Limb (tissue), 2 donors: Measurements from ENCODE around the gene VWA2.
"Not testable (repeated sequence)": the region's sequence is repeated elsewhere in the genome, so short reads cannot be mapped to it uniquely, and the experiment has no call there.

ENCODE experiments used
- DNase-seq, 2 donors: peaks; one replicate each; pipeline ENCODE4 v3.0.0-alpha.2; 2016; ENCODE audit errors: extremely low spot score in 2 of 2

Gene VWA2

DNA sequence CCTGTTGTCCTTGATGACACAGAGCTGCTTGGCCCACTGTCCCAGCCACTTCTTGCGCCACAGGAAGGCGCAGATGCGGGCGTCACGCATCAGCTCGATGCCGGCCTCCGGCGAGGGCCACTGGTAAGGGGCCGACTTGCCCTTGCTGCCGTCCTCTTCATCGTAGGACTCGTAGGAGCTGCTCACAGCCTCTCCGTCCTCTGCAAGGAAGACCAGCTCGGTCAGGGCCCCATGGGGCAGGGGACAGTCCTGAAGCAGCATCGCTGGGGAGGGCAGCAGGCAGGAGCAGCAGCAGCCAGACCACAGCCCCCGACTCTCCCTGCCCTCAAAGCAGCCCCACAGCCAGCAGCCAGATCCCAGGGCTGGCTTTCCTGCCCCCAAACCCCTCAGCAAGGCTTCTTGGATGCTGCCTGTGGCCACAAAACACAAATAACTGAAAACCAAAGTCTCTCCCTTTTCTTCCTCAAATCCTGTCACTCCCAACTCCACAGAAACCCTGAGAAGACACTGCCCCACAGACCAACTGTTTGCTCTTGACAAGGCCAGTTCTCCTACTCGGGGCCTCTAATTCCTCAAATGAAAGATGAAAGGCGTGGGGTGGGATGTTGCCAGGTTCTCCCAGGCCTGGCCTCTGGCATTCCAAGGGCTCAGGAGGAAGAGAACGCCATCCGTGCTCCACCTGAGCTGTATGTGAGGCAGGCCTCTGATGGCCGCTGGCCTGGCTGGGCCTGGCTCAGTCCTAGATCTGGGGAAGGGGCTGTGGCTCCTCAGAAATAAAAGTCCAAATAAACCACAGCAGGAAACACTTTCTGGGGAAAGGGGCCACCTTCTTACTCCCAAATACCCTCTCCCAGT lies 76.7 kb downstream of the VWA2 start:
- DNase-seq, result peak in 1 of 2 donors; percentile 25

DNA sequence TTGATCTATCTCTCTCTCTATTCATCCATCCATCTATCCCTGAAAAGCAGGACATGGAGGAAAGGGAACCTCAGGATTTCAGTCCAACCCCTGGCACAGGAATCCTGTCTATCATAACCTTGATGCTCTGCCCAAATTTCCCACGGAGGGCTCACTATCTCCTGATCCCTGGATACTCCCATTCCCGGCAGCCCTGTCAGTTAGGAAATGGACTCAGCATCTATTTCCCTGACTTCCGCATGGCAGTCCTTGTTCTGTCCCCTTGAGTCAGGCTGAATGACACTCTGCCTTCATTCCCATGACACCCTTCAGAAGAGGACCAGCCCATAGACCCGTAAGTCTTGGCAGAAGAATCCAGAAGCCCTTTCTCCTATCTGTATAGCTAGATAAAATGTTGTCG lies 77.7 kb downstream of the VWA2 start:
- DNase-seq, result no peak

GRCh38 chr10:114319406-114320248 lies 80.6 kb downstream of the VWA2 start:
- no peak for DNase-seq

GRCh38 chr10:114320249-114321116 lies 81.4 kb downstream of the VWA2 start:
- DNase-seq, result no peak

DNA sequence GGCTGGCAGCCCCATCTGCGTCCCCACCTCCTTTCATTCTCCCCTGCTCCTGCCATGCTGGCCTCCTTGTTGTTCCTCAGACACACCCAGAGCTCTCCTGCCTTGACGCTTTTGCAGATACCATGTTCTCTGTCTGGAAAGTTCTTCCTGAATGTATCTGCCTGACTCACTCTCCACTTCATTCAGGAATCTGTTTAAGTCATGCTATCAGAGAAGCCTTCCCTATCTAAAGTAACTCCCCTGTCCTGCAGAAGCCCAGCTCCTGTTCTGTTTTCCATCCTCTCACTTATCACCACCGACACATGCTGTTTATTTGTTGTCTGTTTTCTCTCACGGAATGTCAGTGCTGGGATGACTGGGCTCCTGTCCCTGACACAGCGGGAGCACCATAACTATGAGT lies 83.3 kb downstream of the VWA2 start:
- DNase-seq, result no peak

GRCh38 chr10:114323023-114323422 lies 84.0 kb downstream of the VWA2 start:
- DNase-seq, result no peak

DNA sequence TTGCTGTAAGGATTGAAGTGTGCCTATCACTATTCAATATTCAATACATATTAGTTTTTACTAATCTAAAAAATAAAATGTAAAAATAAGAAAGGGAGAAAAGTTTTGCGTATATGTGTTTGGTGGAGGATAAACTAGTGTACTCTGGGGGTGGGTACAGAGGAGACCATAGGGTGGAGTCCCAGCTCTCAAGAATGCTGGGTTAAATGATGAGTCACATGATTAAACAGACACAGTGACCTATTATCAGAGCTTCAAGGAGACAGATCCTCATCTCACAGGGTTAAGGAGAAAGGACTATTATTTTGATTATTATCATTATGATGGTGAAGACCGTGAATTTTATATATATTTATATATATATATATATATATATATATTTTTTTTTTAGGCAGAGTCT lies 87.7 kb downstream of the VWA2 start:
- no peak for DNase-seq

DNA sequence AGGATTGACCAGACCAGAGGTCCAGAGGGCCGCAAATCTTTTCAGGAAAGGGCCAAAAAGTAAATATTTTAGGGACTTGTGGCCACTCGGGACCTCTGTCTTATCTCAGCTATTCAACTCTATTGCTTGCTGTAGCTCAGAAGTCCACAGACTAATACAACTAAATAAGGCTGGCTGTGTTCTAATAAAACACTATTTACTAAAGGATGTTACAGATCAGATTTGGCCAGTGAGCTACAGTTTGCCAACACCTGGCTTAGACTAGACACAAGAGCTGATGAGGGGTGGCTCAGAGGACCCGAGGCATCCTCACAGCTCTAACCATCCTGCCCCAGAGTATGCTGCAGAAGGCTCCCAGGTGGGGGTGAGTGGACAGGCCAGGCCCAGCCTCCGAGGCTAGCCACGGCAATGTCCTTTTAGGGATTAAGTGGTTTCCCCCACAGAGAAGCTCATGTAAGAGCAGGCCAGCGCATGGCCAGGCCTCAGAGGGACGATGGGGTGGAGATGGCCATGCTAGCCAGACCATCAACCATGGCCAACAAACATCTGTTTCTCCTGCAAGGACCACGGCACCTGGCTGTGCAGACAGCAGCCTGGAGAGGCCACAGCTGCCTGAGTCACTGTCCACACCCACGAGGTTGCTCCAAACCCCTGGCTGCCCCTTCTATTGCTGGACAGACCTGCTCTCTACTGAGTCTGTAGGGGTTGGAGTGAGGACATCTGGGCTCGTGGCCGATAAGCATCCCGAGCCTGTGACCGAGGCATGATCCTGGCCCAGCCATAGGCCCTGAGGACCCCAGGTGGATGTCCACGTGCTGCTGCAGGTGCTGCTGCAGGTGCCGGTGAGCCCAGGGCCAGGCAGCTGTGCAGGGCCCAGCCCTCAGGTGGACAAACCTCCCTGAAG lies 88.7 kb downstream of the VWA2 start:
- no peak for DNase-seq

DNA sequence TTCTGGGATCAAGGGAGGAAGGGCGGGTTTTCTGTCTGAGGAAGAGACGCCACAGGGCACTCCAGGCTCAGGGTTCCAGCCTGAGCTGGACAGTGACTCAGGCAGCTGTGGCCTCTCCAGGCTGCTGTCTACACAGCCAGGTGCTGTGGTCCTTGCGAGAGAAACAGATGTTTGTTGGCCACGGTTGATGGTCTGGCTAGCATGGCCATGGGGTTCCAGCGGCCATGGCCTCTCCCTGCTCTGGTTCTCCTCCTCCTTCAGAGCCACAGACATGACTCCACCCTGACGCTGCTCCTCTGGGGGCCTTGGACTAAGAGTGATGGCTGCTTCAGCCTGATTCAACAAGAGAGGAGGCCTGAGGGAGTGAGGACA lies 89.4 kb downstream of the VWA2 start:
- DNase-seq, result no peak

- DNase-seq, result no peak
These were observed 89.8 kb downstream of the VWA2 start for GRCh38 chr10:114328874-114329273.

DNA sequence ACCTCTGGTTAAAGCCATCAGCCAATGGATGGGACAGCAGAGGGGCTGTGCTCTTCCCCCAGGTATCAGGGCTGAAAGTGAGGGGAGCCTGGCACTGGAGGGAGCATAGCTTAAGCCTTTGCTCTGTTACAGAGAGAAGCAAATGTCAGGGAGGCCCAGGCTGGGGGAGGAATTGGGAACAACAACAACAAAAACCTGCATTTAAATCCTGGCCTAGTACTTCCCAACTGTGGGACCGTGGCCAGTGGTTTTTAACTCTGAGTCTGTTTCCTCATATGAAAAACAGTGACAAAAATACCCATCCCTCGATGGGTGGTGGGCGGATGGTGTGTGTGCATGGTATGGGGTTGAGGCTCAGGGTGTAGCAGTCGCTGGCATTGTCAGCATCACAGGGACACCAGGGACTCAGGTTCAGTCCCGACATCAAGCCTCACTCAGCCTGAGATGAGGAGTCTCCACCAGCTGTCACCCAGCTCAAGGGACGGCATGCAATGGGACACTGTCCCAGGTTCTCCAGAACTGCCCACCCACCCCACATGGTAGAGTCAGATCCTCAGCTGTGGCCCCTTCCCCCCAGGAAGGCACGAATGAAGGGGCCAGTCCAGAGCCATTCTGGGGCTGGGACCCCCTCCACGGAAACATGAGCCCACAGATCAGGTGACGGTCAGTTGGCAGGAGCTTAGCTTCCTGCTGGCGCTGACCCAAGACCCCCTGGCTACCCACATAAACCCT lies 90.7 kb downstream of the VWA2 start:
- no peak for DNase-seq

DNA sequence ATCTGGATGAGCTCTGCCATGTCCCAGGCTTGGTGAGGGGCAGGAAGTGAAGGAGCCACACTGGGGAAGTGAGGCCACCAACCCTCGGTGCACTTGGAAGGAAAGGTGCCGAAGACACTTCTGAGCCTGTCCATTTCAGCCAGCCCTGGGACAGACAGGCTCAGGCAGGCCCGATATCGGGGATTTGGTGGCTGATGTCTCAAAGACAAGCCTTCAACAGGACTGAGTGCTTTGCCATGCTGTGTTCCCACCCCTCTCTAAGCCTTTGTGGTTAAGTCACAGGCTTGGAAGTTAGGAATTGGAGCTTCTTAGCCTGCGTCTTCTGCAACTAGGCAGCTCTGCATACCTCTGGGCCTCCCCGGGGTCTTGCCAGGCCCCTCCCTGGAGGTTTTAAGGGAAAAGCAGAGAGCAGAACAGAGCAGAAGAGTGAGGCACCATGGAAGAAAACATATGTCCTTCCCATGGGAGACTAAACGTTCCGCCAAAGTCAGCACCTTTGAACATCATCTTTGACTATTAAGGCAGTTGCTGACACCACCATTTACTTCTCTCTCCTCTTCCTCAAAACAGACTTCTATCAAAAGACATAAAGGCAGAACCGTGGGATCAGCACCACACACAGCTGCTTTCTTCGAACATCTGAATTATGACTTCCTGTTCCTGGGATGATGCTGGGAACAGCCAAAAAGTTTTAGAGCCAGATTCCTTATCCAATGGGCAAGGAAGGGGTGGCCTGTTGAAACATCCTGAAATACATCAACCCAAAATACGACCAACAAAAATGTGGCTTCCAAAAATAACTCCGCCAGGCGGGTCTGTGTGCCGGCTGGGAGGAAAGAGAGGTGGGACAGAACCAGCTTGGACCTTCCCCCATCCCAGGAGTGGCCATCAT lies 93.5 kb downstream of the VWA2 start:
- DNase-seq, result no peak

DNA sequence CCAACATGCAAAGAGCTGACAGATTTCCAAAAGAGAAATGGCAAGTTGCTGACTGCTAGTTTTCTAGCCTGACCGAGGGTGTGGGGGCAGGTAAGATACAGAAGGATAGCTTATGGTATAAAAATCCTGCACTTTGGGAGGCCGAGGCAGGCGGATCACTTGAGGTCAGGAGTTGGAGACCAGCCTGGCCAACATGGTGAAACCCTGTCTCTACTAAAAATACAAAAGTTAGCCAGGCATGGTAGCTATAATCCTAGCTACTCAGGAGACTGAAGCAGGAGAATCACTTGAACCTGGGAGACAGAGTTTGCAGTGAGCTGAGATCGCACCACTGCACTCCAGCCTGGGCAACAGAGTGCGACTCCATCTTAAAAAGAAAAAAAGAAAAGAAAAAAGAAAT lies 94.4 kb downstream of the VWA2 start:
- DNase-seq, result not testable (repeated sequence)

DNA sequence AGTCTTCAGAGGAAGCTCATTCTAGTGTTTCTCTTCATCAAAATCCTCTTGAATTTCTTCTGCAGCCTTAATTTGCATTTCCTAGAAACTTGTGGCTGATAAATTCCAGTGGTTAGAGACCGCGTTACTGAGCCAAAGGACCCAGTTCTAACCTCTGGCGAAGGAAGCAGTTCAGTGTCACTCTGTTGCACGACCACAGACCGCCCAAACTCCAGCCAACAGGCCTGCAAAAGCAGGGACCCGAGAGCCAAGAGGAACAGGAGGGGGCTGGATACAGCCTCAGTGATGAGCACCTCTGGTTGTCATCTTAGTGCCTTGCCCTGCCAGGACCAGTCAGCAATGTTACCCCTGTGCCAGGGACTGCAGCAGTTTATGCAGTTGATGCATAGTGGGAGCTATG lies 95.2 kb downstream of the VWA2 start:
- no peak for DNase-seq

GRCh38 chr10:114335614-114336013 lies 96.6 kb downstream of the VWA2 start:
- no peak for DNase-seq

DNA sequence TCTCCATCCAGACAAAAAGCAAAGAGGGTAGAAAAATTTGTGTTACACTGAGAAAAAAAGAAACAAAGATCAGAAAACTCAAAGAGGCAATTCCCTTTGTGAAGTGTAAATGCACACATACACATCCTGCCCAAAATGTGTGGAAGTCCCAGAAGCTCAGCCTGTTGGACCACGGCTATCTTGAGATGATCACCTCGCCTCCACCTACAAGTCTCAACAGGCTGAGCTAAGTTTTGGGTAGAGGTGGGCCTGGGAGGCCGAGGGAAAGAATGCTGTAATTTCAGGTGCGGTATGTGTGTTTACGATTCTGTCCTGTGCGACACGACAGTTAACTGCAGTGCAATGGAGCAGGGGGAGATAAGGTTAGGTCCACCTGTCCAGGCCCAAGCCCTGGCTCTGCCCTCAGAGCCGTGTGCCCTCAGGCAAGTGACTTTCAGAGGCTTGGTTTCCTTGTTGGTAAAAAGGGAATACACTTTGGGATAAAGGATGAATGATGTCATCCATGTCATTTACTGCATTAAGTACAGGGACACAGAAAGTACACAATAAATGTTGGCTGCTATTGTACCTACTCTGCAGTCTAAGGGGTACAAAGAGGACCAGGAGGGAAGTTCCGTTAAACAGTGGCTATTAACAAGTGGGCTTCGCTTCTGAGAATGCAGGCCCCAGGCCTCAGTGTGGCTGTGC lies 97.9 kb downstream of the VWA2 start:
- DNase-seq, result no peak

DNA sequence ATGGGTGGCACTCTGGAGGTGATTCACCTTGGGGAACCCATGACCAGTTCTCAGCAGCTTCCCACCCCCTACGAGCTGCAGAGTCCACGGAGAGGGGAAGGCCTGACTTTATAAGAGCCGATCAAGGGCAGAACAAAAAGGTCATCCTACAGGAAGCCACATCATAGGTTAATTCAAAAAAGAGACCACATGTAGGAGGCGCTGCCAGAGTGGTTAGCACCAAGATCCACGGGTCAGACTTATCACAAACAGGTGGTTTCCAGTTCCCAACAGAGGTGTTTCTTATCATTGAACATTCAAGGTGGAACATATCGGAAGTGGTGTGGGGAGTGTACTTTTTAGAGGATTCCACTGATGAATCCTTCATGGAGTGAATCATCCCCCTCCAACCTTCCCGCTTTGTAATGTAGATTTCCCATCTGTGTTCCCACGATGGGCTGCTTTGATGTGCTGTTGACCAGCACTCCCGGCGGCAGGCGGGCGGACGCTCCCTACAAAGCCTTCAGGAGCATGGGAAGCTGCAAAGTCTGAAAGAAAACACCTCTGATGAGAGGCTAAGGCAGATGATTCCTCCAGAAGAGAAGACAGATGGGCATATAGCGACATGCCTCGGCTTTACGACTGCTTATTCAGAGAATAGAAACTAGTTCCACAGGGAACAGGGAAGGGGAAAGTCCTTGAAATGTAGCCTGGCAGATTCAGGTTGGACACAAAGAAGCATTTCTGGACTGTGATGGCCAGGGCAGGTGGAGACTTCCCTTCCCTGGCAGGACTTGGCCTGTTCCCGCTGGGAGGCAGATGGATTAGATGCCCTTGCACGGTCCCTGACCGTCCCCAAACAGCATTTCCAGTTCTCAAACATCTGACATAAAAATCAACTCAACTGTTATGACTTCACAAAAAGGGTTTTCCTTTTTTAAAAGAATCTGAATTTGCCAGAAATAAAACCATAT lies 98.7 kb downstream of the VWA2 start:
- DNase-seq, result no peak
